ENCODE results near the gene ELOVL6.
"Not testable (repeated sequence)": the region's sequence is repeated elsewhere in the genome, so short reads cannot be mapped to it uniquely, and the experiment has no call there.

ELOVL6 gene

GRCh38 chr4:110211007-110211769, 12.8 kb upstream of the ELOVL6 start:
- Histone ChIP-seq H3K4me1 (ENCODE audit: insufficient read depth, low read length) (no peaks in the 10 kb centered on the region), H3K9ac (ENCODE audit: low read depth, low read length) (no peak overlapping the region), H3K9me3 (ENCODE audit: control insufficient read depth, insufficient read depth, low read length) (no peaks in the 10 kb centered on the region), H3K36me3 (ENCODE audit: insufficient read depth, low read length) (no peaks in the 10 kb centered on the region)

- Histone ChIP-seq H3K4me1 (ENCODE audit: insufficient read depth, low read length) (no peaks in the 10 kb centered on the region), H3K9ac (ENCODE audit: low read depth, low read length) (no peak overlapping the region), H3K36me3 (ENCODE audit: insufficient read depth, low read length) (no peaks in the 10 kb centered on the region), H3K9me3 (ENCODE audit: control insufficient read depth, insufficient read depth, low read length) (no peaks in the 10 kb centered on the region)
Observed at GRCh38 chr4:110208419-110208818, 10.0 kb upstream of the ELOVL6 start.

DNA sequence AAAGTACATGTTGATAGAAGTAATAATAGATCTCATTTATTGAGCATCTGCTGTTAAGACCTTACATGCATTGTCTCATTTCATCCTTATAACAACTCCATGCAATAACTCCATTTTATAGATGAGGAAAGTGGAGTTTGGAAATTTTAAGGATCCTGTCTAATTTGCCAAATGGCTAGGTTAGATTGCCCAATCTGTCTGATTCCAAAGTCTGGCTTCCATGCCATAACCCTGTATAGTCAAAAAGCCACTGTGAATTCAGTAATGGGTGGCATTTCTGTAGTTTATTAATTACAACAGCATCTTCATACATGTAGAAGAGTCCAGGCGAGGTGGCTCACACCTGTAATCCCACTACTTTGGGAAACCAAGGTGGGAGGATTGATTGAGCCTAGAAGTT, 8.8 kb upstream of the ELOVL6 start:
- H3K36me3 ChIP-seq (ENCODE audit: insufficient read depth, low read length): no peaks in the 10 kb centered on the region
- no peaks in the 10 kb centered on the region for H3K4me1 ChIP-seq (ENCODE audit: insufficient read depth, low read length)
- H3K9me3 ChIP-seq (ENCODE audit: control insufficient read depth, insufficient read depth, low read length): no peaks in the 10 kb centered on the region
- H3K9ac ChIP-seq (ENCODE audit: low read depth, low read length): no peak overlapping the region

- Histone ChIP-seq H3K9me3 (ENCODE audit: control insufficient read depth, insufficient read depth, low read length) (no peaks in the 10 kb centered on the region), H3K36me3 (ENCODE audit: insufficient read depth, low read length) (no peaks in the 10 kb centered on the region), H3K9ac (ENCODE audit: low read depth, low read length) (no peak overlapping the region), H3K4me1 (ENCODE audit: insufficient read depth, low read length) (0 out of 2 replicates have a peak, but pooled peaks cover 4% of the 10 kb centered on the region)
Observed at GRCh38 chr4:110202024-110202423, 3.6 kb upstream of the ELOVL6 start.

DNA sequence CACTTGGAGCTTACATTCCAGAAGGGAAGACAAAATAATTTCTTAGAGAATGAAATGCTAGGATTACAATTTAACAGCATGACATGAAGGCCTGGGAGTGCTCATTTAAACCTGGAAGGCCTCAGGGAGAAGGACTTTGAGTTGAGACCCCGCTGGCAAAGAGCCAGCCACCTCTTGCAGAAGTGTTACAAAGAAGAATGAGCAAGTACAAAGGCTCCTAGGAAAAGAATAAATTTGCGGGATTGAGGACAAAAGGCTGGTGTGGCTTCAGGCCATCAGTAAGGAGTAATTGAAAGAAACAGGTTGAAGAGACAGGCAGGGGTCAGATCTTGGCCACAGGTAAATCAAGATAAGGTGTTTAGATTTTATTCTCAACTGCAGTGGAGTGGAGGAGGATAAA, 3.1 kb upstream of the ELOVL6 start:
- Histone ChIP-seq H3K4me1 (ENCODE audit: insufficient read depth, low read length) (0 out of 2 replicates have a peak, but pooled peaks cover 4% of the 10 kb centered on the region), H3K9ac (ENCODE audit: low read depth, low read length) (no peak overlapping the region), H3K9me3 (ENCODE audit: control insufficient read depth, insufficient read depth, low read length) (no peaks in the 10 kb centered on the region), H3K36me3 (ENCODE audit: insufficient read depth, low read length) (no peaks in the 10 kb centered on the region)

- Histone ChIP-seq H3K36me3 (ENCODE audit: insufficient read depth, low read length) (no peaks in the 10 kb centered on the region), H3K9me3 (ENCODE audit: control insufficient read depth, insufficient read depth, low read length) (no peaks in the 10 kb centered on the region), H3K9ac (ENCODE audit: low read depth, low read length) (no peak overlapping the region), H3K4me1 (ENCODE audit: insufficient read depth, low read length) (peaks cover 6% of the 10 kb centered on the region; the same call in 1 of the 2 replicates)
Observed at GRCh38 chr4:110200689-110201088, 2.3 kb upstream of the ELOVL6 start.

DNA sequence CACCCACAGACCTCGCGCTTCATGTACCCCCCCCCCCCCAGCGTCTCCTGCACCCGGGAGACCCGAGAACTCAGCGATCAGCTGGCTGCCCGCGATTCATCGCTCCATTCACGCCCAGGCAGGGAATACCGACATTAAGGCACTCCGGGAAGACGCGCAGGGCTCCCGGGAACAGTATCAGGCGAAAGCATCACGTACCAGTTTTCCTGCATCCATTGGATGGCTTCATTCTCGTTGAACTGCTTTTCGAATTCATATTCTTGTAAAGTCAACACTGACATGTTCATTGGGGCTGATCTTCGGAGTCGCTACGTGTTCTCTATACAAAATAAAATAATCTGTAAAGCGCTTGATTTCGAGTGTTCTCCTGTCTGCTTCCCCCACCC, 373 bp downstream of the ELOVL6 start:
- Histone ChIP-seq H3K36me3 (ENCODE audit: insufficient read depth, low read length) (no peaks in the 10 kb centered on the region), H3K9ac (ENCODE audit: low read depth, low read length) (peak overlapping the region; percentile 94), H3K9me3 (ENCODE audit: control insufficient read depth, insufficient read depth, low read length) (no peaks in the 10 kb centered on the region), H3K4me1 (ENCODE audit: insufficient read depth, low read length) (peaks cover 19% of the 10 kb centered on the region)

DNA sequence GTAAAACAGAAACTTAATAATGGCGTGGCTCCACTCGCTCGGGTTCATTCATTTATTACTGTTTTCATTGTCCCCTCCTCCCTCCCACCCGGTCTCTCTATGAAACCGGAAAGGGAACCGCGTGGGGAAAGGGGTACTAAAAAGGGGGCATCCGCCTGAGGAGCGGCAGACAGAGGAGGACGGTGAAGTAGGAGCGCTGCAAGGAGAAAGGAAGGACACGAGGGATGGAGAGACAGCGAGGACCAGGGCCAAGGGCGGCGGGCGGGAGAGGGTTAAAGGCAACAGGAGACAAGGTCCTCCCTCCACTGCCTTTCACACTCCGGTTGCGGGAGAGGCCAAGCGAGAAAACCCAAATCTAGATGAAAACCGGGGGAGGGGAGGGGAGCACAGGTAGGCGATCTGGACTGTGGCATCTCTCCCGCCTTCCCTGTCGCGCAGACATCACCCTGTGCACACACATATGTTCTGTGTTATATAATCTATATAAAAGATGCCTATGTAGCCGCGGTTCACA, 829 bp downstream of the ELOVL6 start:
- Histone ChIP-seq H3K9me3 (ENCODE audit: control insufficient read depth, insufficient read depth, low read length) (no peaks in the 10 kb centered on the region), H3K9ac (ENCODE audit: low read depth, low read length) (peak overlapping the region; percentile 94), H3K4me1 (ENCODE audit: insufficient read depth, low read length) (peaks cover 22% of the 10 kb centered on the region), H3K36me3 (ENCODE audit: insufficient read depth, low read length) (no peaks in the 10 kb centered on the region)

- Histone ChIP-seq H3K9me3 (ENCODE audit: control insufficient read depth, insufficient read depth, low read length) (no peaks in the 10 kb centered on the region), H3K36me3 (ENCODE audit: insufficient read depth, low read length) (no peaks in the 10 kb centered on the region), H3K4me1 (ENCODE audit: insufficient read depth, low read length) (peaks cover 21% of the 10 kb centered on the region), H3K9ac (ENCODE audit: low read depth, low read length) (peak overlapping the region; percentile 94)
Observed at GRCh38 chr4:110196871-110197528, 1.4 kb downstream of the ELOVL6 start.

GRCh38 chr4:110196206-110196870, 2.1 kb downstream of the ELOVL6 start:
- peaks cover 20% of the 10 kb centered on the region for H3K4me1 ChIP-seq (ENCODE audit: insufficient read depth, low read length)
- peak overlapping the region; percentile 94 for H3K9ac ChIP-seq (ENCODE audit: low read depth, low read length)
- no peaks in the 10 kb centered on the region for H3K36me3 ChIP-seq (ENCODE audit: insufficient read depth, low read length)
- H3K9me3 ChIP-seq (ENCODE audit: control insufficient read depth, insufficient read depth, low read length): no peaks in the 10 kb centered on the region

DNA sequence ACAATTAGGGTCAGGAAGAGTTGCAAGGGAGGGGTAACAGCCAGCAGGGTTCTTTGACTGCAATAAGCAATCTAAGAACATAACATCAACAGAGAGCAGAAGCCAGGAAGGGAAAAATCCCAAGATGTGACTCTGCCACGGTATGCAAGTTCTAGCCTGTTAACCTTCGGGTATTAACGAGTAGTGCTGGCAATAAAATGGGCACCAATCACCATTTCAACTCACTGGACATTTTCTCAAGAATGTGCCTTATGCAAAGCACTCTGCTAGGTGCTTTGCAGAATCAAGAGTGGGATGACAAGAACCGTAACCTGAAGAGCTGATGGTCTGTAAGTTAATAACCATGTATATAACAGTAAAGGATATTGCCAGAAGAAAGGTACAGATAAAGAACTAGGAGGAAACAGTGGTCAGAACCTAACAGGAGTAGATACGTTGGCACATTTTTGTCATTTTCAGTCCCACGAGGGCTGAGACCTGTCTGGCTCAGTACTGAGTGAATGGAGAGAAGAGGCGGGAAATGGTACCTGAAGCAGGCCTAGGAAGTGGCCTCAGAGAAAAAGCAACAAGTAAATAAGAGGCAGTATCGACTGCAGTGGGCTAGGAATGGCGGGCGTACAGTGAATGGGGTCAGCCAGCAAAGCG, 2.7 kb downstream of the ELOVL6 start:
- H3K9ac ChIP-seq (ENCODE audit: low read depth, low read length): peak overlapping the region; percentile 94
- no peaks in the 10 kb centered on the region for H3K9me3 ChIP-seq (ENCODE audit: control insufficient read depth, insufficient read depth, low read length)
- no peaks in the 10 kb centered on the region for H3K36me3 ChIP-seq (ENCODE audit: insufficient read depth, low read length)
- H3K4me1 ChIP-seq (ENCODE audit: insufficient read depth, low read length): peaks cover 18% of the 10 kb centered on the region

DNA sequence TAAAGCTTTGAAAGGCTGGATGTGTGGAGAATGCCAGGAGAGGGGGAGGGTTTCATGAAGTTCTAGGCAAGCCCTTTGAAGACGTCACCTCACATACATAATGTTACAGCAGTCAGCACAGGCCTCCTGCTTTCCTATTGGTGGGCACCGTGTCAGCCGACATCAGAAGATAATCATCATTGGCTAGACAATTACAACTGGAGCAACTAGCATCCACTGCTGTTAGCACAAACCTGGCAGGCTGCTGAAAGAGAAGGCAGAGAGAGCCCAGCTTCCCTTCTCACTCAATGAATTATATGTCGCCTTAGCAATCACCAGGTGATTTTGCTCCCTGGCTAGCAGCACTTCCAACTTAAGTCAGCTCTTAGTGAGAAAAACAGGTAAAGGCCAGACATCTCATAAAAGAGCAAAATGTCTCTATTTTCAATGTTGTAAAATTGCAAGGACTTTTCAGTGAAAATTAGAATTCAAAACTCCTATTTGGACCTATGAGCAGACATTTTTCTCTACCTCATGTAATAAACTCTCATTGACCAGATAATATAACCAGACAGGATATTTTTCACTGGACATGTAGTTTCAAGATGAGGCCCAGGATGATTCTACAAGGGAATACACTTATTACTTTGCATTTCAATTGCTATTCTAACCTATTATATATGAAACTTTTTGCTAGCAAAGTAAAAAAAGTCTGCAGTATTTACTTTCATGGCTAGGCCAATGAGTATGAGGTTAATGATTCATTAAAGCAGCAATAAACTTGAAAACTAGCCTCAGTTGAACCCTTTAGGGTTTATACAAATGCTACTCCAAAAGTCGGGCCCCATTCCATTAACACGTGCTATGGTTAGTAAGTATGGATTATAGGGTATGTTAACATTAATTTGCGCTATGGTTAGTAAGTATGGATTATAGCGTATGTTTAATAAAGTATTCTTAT, 4.3 kb downstream of the ELOVL6 start:
- H3K9ac ChIP-seq (ENCODE audit: low read depth, low read length): peak overlapping the region; percentile 1; the same call in 1 of the 2 replicates
- H3K36me3 ChIP-seq (ENCODE audit: insufficient read depth, low read length): no peaks in the 10 kb centered on the region; the same call in 1 of the 2 replicates
- no peaks in the 10 kb centered on the region for H3K9me3 ChIP-seq (ENCODE audit: control insufficient read depth, insufficient read depth, low read length)
- H3K4me1 ChIP-seq (ENCODE audit: insufficient read depth, low read length): peaks cover 18% of the 10 kb centered on the region

DNA sequence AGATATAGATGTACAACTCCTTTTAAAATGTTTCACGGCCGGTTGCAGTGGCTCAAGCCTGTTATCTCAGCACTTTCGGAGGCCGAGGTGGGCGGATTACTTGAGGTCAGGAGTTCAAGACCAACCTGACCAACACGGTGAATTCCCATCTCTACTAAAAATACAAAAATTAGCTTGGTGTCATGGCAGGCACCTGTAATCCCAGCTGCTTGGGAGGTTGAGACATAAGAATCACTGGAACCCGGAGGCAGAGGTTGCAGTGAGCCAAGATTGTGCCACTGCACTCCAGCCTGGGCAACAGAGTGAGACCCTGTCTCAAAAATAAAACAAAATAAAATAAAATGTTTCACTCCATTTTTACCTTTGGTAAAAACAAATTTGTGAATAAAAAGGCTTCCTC, 5.1 kb downstream of the ELOVL6 start:
- peaks cover 18% of the 10 kb centered on the region for H3K4me1 ChIP-seq (ENCODE audit: insufficient read depth, low read length)
- H3K36me3 ChIP-seq (ENCODE audit: insufficient read depth, low read length); H3K9ac ChIP-seq (ENCODE audit: low read depth, low read length); H3K9me3 ChIP-seq (ENCODE audit: control insufficient read depth, insufficient read depth, low read length): not testable (repeated sequence)
